Hepatocyte (in vitro differentiated cells): ENCODE data around the gene BBX. TPM values are rescaled to one million over a fixed set of nuclear protein-coding genes. Genes with fewer than 3 reads are reported as not detected.

Experiments
- DNase-seq: peaks from one replicate; pipeline ENCODE4 v3.0.0-alpha.2; 2016; ENCODE audit warnings: low spot score
- H2AFZ ChIP-seq: fragments of 200-600 bp; sonication (generic); 2 replicates; pipeline ENCODE4 v1.6.0; 2016; ENCODE audit warnings: antibody characterized with exemption, mild to moderate bottlenecking
- H3K27ac ChIP-seq: fragments of 200-600 bp; sonication (generic); 2 replicates; pipeline ENCODE4 v1.5.1; 2016; ENCODE audit warnings: mild to moderate bottlenecking
- H3K27me3 ChIP-seq: fragments of 200-600 bp; sonication (generic); 2 replicates; pipeline ENCODE4 v1.6.1; 2016
- H3K36me3 ChIP-seq: fragments of 200-600 bp; sonication (generic); replicated peaks from 2 replicates; pipeline ENCODE4 v1.5.1; 2016; ENCODE audit warnings: low read depth; ENCODE audit not compliant: insufficient read depth
- H3K4me1 ChIP-seq: fragments of 200-600 bp; sonication (generic); 2 replicates; pipeline ENCODE4 v1.5.1; 2016; ENCODE audit warnings: mild to moderate bottlenecking, moderate library complexity; ENCODE audit not compliant: insufficient read depth
- H3K4me2 ChIP-seq: fragments of 200-600 bp; sonication (generic); 2 replicates; pipeline ENCODE4 v1.6.0; 2016
- H3K4me3 ChIP-seq: fragments of 200-600 bp; sonication (generic); 2 replicates; pipeline ENCODE4 v1.5.1; 2016; ENCODE audit warnings: mild to moderate bottlenecking
- H3K79me2 ChIP-seq: fragments of 200-600 bp; sonication (generic); 2 replicates; pipeline ENCODE4 v1.6.0; 2017; ENCODE audit warnings: mild to moderate bottlenecking
- H3K9me2 ChIP-seq: fragments of 200-600 bp; sonication (generic); replicated peaks from 2 replicates; pipeline ENCODE4 v1.6.0; 2017; ENCODE audit warnings: mild to moderate bottlenecking; ENCODE audit not compliant: insufficient read depth
- H3K9me3 ChIP-seq: fragments of 200-600 bp; sonication (generic); 2 replicates; pipeline ENCODE4 v1.5.1; 2016; ENCODE audit warnings: low read depth, mild to moderate bottlenecking
- H4K20me1 ChIP-seq: fragments of 200-600 bp; sonication (generic); 2 replicates; pipeline ENCODE4 v1.6.0; 2016; ENCODE audit warnings: mild to moderate bottlenecking; ENCODE audit not compliant: insufficient read depth, poor library complexity, severe bottlenecking
- EZH2 ChIP-seq: fragments of 200-600 bp; sonication (generic); IDR thresholded peaks from 2 replicates; pipeline ENCODE4 v1.6.1; 2016; ENCODE audit warnings: antibody characterized with exemption, mild to moderate bottlenecking, borderline replicate concordance
- EZH2phosphoT487 ChIP-seq: fragments of 200-600 bp; sonication (generic); IDR thresholded peaks from one replicate; pipeline ENCODE4 v1.6.1; 2018; ENCODE audit warnings: antibody characterized with exemption, mild to moderate bottlenecking, low read depth, moderate library complexity; ENCODE audit not compliant: unreplicated experiment, severe bottlenecking
- WGBS: methylation state at CpG from one replicate; pipeline ENCODE4 v1.1.6; 2016; ENCODE audit warnings: low lambda C conversion rate; ENCODE audit errors: missing lambda C conversion rate; 5-methylcytosine and 5-hydroxymethylcytosine counted together
- polyA plus RNA-seq: library from polyadenylated mRNA; unstranded; fragments of >200 nt; fragmentation: Nextera tagmentation; extraction: Ambion mirVana; gene quantifications from 2 replicates; pipeline ENCODE4 v1.2.1, GENCODE V29; 2016
- total RNA-seq: library from RNA; depleted of rRNA; stranded (reverse); fragments of >200 nt; gene quantifications from 2 replicates; pipeline ENCODE4 v1.2.3, GENCODE V29; 2014
- TF ChIP-seq, protein P1 (sequence below): fragments of 200-600 bp; sonication (generic); IDR thresholded peaks from 2 replicates; pipeline ENCODE4 v1.5.1; 2016; ENCODE audit warnings: antibody characterized with exemption, mild to moderate bottlenecking; ENCODE audit not compliant: poor library complexity

Gene BBX
- total and polyA plus RNA-seq, 2 experiments from 2014 or later: 63.7 to 75.2 TPM

DNA sequence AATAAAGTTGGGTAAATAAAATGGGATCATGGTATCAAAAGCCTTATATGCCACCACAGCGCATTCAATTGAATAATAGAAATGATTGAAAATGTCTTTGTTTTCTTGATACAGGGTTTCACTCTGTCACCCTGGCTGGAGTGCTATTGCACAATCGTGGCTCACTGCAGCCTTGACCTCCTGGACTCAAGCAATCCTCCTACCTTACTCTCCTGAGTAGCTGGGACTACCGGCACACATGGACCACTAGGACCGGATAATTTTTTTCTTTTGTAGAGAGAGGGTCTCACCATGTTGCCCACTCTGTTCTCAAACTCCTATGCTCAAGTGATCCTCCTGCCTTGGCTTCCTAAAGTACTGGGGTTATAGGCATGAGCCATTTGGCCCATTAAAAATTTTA, 33.8 kb upstream of the BBX start:
- H3K4me3 ChIP-seq: no peak overlapping the region
- H3K36me3 ChIP-seq: no peaks in the 10 kb centered on the region
- H3K4me2 ChIP-seq: no peak overlapping the region
- DNase-seq: no peak
- no peaks in the 10 kb centered on the region for H3K79me2 ChIP-seq
- H3K27me3 ChIP-seq: no peaks in the 10 kb centered on the region
- no peaks in the 10 kb centered on the region for H3K9me3 ChIP-seq
- no peaks in the 10 kb centered on the region for H4K20me1 ChIP-seq
- no peak overlapping the region for H2AFZ ChIP-seq
- TF ChIP-seq, protein P1, sequence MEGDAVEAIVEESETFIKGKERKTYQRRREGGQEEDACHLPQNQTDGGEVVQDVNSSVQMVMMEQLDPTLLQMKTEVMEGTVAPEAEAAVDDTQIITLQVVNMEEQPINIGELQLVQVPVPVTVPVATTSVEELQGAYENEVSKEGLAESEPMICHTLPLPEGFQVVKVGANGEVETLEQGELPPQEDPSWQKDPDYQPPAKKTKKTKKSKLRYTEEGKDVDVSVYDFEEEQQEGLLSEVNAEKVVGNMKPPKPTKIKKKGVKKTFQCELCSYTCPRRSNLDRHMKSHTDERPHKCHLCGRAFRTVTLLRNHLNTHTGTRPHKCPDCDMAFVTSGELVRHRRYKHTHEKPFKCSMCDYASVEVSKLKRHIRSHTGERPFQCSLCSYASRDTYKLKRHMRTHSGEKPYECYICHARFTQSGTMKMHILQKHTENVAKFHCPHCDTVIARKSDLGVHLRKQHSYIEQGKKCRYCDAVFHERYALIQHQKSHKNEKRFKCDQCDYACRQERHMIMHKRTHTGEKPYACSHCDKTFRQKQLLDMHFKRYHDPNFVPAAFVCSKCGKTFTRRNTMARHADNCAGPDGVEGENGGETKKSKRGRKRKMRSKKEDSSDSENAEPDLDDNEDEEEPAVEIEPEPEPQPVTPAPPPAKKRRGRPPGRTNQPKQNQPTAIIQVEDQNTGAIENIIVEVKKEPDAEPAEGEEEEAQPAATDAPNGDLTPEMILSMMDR: no peak
- TF ChIP-seq EZH2phosphoT487 (no peak), EZH2 (no peak)
- H3K9me2 ChIP-seq: no peaks in the 10 kb centered on the region
- no peak overlapping the region for H3K27ac ChIP-seq
- WGBS: 80% methylated on average over 4 of the region's 4 CpGs
- no peaks in the 10 kb centered on the region for H3K4me1 ChIP-seq

DNA sequence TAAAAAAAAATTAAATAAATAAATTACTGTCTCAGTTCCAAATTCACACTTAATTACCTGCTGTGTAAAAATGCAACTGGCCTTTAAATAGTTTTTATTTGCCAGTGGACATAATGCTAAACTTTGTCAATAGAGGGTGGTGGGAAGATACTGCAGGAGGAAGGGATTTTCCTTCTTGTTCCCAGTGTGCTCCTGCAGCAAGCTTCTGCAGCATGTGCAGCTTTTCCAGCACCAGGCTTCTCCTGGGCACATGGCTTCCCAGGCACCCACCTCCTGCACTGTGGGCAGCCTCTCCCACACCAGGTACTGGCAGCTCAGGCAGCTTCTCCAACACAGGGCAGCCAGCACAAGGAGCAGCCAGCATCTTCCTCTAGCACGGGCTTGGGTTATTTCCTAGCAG, 29.6 kb upstream of the BBX start:
- Histone ChIP-seq H4K20me1 (no peaks in the 10 kb centered on the region), H3K4me3 (no peak overlapping the region), H3K4me1 (no peaks in the 10 kb centered on the region), H3K27me3 (no peaks in the 10 kb centered on the region), H2AFZ (no peak overlapping the region), H3K4me2 (no peak overlapping the region), H3K9me3 (no peaks in the 10 kb centered on the region), H3K79me2 (no peaks in the 10 kb centered on the region), H3K36me3 (no peaks in the 10 kb centered on the region), H3K9me2 (no peaks in the 10 kb centered on the region), H3K27ac (no peak overlapping the region)
- WGBS: 74% methylated on average over 1 of the region's 1 CpG
- TF ChIP-seq, protein P1: no peak
- TF ChIP-seq EZH2phosphoT487: no peak
- TF ChIP-seq EZH2: no peak
- DNase-seq: no peak

DNA sequence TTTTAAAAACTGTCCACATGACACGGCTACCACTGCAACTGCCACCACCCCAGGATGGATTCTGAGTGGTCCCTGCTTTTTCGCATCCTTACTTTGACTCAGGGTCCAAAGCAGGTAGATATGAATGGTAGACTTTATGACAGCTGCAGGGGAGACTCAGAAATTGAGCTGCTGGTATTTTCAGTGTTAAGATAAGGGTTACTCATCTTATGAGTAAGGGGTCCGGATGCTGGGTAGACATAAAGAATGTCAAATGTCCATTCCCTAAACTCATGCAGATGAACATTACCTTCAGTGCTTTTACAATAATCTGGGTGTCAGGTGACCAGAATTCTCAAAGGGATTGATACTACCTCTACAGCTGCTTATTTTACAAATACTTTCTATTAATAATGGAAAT, 25.9 kb upstream of the BBX start:
- Histone ChIP-seq H3K9me2 (no peaks in the 10 kb centered on the region), H3K36me3 (no peaks in the 10 kb centered on the region), H3K9me3 (no peaks in the 10 kb centered on the region), H3K79me2 (no peaks in the 10 kb centered on the region), H3K27ac (no peak overlapping the region), H3K4me2 (no peak overlapping the region), H3K4me1 (no peaks in the 10 kb centered on the region), H3K4me3 (no peak overlapping the region), H3K27me3 (no peaks in the 10 kb centered on the region), H2AFZ (no peak overlapping the region), H4K20me1 (no peaks in the 10 kb centered on the region)
- 94% methylated on average over 3 of the region's 3 CpGs for WGBS
- TF ChIP-seq EZH2: no peak
- TF ChIP-seq, protein P1: no peak
- no peak for TF ChIP-seq EZH2phosphoT487
- no peak for DNase-seq

DNA sequence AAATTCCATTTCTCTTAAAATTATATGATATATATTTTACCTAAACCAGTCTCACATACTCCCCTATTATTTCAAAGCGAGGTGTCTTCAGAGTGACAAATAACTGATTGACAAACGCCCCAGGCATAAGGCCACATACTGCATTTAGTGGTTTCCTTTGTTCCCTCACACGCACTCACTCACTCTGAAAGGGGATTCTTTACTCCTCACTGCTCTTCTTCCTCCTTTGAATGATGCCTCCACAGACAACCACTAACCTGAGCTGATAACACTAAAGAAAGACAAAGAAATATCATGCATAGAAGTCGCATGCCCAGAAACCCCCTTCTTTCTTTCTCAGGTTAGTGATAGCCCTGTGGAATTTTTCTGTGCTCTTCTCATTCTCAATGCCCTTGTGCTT, 24.1 kb upstream of the BBX start:
- H3K27me3 ChIP-seq: no peaks in the 10 kb centered on the region
- WGBS: 86% methylated on average over 4 of the region's 4 CpGs
- TF ChIP-seq, protein P1: no peak
- TF ChIP-seq EZH2phosphoT487: no peak
- no peak for TF ChIP-seq EZH2
- H3K9me2 ChIP-seq: no peaks in the 10 kb centered on the region
- no peak overlapping the region for H3K27ac ChIP-seq
- H3K4me2 ChIP-seq: no peak overlapping the region
- H2AFZ ChIP-seq: no peak overlapping the region
- no peak for DNase-seq
- no peak overlapping the region for H3K4me3 ChIP-seq
- no peaks in the 10 kb centered on the region for H3K36me3 ChIP-seq
- H3K4me1 ChIP-seq: no peaks in the 10 kb centered on the region
- no peaks in the 10 kb centered on the region for H4K20me1 ChIP-seq
- H3K9me3 ChIP-seq: no peaks in the 10 kb centered on the region
- no peaks in the 10 kb centered on the region for H3K79me2 ChIP-seq
